Mucosa of descending colon (tissue), 3 donors: Measurements from ENCODE around the gene TFEB. TPM values are rescaled to one million over a fixed set of nuclear protein-coding genes. Genes with fewer than 3 reads are reported as not detected.

Source experiments
- ATAC-seq: fragments of 200-7000 bp; cut with Tn5 transposase; one replicate; pipeline ENCODE4 v1.9.1; 2020; ENCODE audit warnings: mild to moderate bottlenecking, moderate library complexity
- DNase-seq, 3 donors: peaks; one replicate each; pipeline ENCODE4 v3.0.0-alpha.2; 2020
- H3K36me3 ChIP-seq: fragments of 200-600 bp; one replicate; pipeline ENCODE4 v1.8.0; 2021; ENCODE audit warnings: low read depth, mild to moderate bottlenecking
- H3K4me1 ChIP-seq: fragments of 200-600 bp; one replicate; pipeline ENCODE4 v1.8.0; 2021; ENCODE audit warnings: low read depth, mild to moderate bottlenecking
- H3K4me3 ChIP-seq: fragments of 200-600 bp; one replicate; pipeline ENCODE4 v1.8.0; 2021; ENCODE audit warnings: mild to moderate bottlenecking
- H3K9me3 ChIP-seq: fragments of 200-600 bp; one replicate; pipeline ENCODE4 v1.8.0; 2021; ENCODE audit warnings: mild to moderate bottlenecking
- CTCF ChIP-seq: fragments of 200-600 bp; IDR thresholded peaks from one replicate; pipeline ENCODE4 v1.8.0; 2022; ENCODE audit warnings: antibody characterized with exemption, mild to moderate bottlenecking
- intact Hi-C, 2 donors: fragments of 100-400 bp; cut with DNase I in 1 of 2; cut with micrococcal nuclease in 1 of 2; formaldehyde crosslinking; loops; one replicate each; pipeline versions ENCODE4 v1.11.0 to v1.11.1; 2022; cut with DNase I, micrococcal nuclease
- total RNA-seq, 3 donors: library from RNA; stranded (reverse); fragmentation: NEBNext Ultra II Directional in 2 of 3; extraction: Animal tissue kit (Norgen Biotek cat#: 25700) in 2 of 3; gene quantifications; one replicate each; pipeline versions ENCODE4 v1.2.1 to v1.2.4, GENCODE V29; 2021 to 2023
- donor health status: DM: no; HTN: no; CAD: no; lungs with moderate emphysema.
- donor health status: DM: no; HTN: no; CAD: no.
- donor health status: DM: no; HTN: yes; CAD: no.

TFEB gene
- total RNA-seq, 3 donors from 2014 or later: 35.2 to 44.5 (median 40.2) TPM

DNA sequence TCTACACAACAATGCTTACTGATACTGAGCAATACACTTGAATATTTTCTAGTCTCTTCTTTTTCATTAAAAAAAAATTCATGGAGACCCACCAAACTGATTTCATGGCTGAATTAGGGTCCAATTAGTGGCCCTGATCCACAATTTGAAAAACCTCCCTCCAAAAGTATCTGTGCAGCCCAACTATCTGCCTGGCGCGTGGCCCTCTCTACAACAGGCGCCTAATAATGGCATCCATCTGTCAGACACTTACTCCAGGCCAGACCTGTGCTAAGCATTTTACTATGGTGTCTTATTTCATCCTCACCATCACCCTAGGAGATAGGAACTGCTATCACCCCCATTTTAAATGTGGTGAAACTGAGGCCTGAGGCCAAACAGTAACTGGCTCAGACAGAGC is 14.0 kb downstream of the TFEB start:
- Histone ChIP-seq H3K4me1 (peaks cover 23% of the 10 kb centered on the region), H3K9me3 (no peaks in the 10 kb centered on the region), H3K36me3 (no peaks in the 10 kb centered on the region), H3K4me3 (no peak overlapping the region)
- intact Hi-C loops: no loop called here
- TF ChIP-seq CTCF: no peak
- DNase-seq (no peak), ATAC-seq (no peak)

GRCh38 chr6:41720783-41721182 is 14.6 kb downstream of the TFEB start:
- ATAC-seq (no peak), DNase-seq (no peak)
- Histone ChIP-seq H3K9me3 (no peaks in the 10 kb centered on the region), H3K36me3 (no peaks in the 10 kb centered on the region), H3K4me1 (peaks cover 27% of the 10 kb centered on the region), H3K4me3 (no peak overlapping the region)
- intact Hi-C loops: no loop called here
- TF ChIP-seq CTCF: no peak

- intact Hi-C loops: no loop called here
- no peaks in the 10 kb centered on the region for H3K36me3 ChIP-seq
- DNase-seq (no peak), ATAC-seq (no peak)
- no peaks in the 10 kb centered on the region for H3K9me3 ChIP-seq
- H3K4me1 ChIP-seq: peaks cover 27% of the 10 kb centered on the region
- no peak for TF ChIP-seq CTCF
- no peak overlapping the region for H3K4me3 ChIP-seq
These were observed 15.2 kb downstream of the TFEB start for GRCh38 chr6:41720262-41720620.

GRCh38 chr6:41719436-41720261 is 15.8 kb downstream of the TFEB start:
- no peak overlapping the region for H3K4me3 ChIP-seq
- no peaks in the 10 kb centered on the region for H3K9me3 ChIP-seq
- TF ChIP-seq CTCF: no peak
- DNase-seq (no peak), ATAC-seq (peak; percentile 79)
- H3K4me1 ChIP-seq: peaks cover 27% of the 10 kb centered on the region
- H3K36me3 ChIP-seq: no peaks in the 10 kb centered on the region
- intact Hi-C loops: no loop called here

DNA sequence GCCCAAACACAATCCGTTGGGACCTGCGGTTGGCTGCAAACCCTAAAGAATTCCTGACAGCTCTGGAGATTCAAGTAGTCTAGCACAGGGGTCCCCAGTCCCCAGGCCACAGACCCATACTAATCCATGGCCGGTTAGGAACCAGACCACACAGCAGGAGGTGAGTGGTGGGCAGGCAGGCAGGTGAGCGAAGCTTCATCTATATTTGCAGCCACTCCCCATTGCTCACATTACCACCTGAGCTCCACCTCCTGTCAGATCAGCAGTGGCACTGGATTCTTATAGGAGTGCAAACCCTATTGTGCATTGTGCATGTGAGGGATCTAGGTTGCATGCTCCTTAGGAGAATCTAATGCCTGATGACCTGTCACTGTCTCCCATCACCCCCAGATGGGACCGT is 16.6 kb downstream of the TFEB start:
- H3K4me1 ChIP-seq: peaks cover 27% of the 10 kb centered on the region

More for the DNA sequence above, 16.6 kb downstream of the TFEB start:
- Histone ChIP-seq H3K4me3 (no peak overlapping the region), H3K36me3 (no peaks in the 10 kb centered on the region), H3K9me3 (no peaks in the 10 kb centered on the region)
- ATAC-seq (no peak), DNase-seq (no peak)
- no peak for TF ChIP-seq CTCF
- intact Hi-C loops: no loop called here
